HCT116 (cell line): ENCODE results near the gene CKMT2.

Experiments used
- CEBPB ChIP-seq: IDR thresholded peaks from 2 replicates; pipeline ENCODE4 v1.6.1; 2012; ENCODE audit warnings: low read depth
- EGR1 ChIP-seq: IDR thresholded peaks from 2 replicates; pipeline ENCODE4 v1.6.1; 2012; ENCODE audit warnings: low read depth
- EZH2 ChIP-seq: fragments of 200-600 bp; sonication (generic); IDR thresholded peaks from 2 replicates; pipeline ENCODE4 v1.6.1; 2017; ENCODE audit warnings: antibody characterized with exemption, mixed run types
- POLR2A ChIP-seq: IDR thresholded peaks from 2 replicates; pipeline ENCODE4 v1.7.0; 2011; ENCODE audit warnings: borderline replicate concordance; ENCODE audit not compliant: insufficient read depth, insufficient read length; ENCODE audit errors: extremely low read depth
- TF ChIP-seq, protein P1 (sequence below), 3 experiments: fragments of 200-600 bp in 1 of 3; sonication (generic) in 1 of 3; IDR thresholded peaks in 2 of 3; conservative IDR thresholded peaks in 1 of 3; 2 replicates each; pipeline ENCODE4 v1.5.1; 2012 to 2017; ENCODE audit warnings: low read depth in 2 of 3, low read length in 2 of 3, antibody characterized with exemption in 1 of 3, borderline replicate concordance in 1 of 3, control low read depth in 1 of 3, mild to moderate bottlenecking in 1 of 3, mixed read lengths in 1 of 3, mixed run types in 1 of 3, moderate library complexity in 1 of 3; ENCODE audit not compliant: insufficient read depth in 1 of 3

DNA sequence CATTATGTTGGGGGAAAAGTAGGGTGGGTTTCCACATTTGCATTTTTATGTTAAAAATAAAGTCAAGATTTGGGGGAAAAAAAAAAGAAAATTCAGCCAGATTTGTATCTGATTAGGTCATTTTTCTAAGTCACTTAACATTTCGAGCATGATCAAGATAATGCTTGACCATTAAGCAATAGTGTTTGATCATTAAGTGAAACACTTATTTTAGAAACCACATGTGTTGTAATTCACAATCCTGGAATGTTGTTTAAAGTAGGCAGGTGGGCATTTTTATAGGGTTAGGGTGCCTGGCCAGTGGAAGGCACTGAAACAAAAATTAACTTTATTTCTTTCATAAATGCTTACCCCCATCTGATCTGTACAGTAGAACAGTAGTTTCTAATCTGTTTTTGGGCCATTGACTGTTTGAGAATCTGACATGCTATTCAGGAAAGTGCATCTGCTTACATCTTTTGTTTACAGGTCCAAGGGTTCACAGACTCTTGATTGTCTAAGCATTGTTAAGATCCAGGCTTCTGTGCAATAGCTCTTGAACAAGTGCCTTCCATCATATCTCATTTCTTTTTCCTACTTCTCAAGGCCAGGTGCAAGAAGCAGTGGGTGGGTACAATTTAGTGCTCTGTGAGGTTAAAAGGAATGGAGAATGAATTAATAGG is 77.4 kb downstream of the CKMT2 start:
- TF ChIP-seq, protein P1, sequence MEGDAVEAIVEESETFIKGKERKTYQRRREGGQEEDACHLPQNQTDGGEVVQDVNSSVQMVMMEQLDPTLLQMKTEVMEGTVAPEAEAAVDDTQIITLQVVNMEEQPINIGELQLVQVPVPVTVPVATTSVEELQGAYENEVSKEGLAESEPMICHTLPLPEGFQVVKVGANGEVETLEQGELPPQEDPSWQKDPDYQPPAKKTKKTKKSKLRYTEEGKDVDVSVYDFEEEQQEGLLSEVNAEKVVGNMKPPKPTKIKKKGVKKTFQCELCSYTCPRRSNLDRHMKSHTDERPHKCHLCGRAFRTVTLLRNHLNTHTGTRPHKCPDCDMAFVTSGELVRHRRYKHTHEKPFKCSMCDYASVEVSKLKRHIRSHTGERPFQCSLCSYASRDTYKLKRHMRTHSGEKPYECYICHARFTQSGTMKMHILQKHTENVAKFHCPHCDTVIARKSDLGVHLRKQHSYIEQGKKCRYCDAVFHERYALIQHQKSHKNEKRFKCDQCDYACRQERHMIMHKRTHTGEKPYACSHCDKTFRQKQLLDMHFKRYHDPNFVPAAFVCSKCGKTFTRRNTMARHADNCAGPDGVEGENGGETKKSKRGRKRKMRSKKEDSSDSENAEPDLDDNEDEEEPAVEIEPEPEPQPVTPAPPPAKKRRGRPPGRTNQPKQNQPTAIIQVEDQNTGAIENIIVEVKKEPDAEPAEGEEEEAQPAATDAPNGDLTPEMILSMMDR (IDR thresholded peaks at IDR 0.05 in 2 of 3, conservative IDR thresholded peaks at IDR 0.05 in 1 of 3; ENCODE audit: borderline replicate concordance in 1 of 3, insufficient read depth in 1 of 3, low read depth in 2 of 3, low read length in 2 of 3): no peak
- no peak for TF ChIP-seq EZH2
- TF ChIP-seq CEBPB: no peak
- TF ChIP-seq EGR1: no peak
- no peak for TF ChIP-seq POLR2A
